Posterior vena cava (tissue), 2 donors: Measurements from ENCODE around the gene SNX19. TPM values are rescaled to one million over a fixed set of nuclear protein-coding genes. Genes with fewer than 3 reads are reported as not detected.
"Not testable (repeated sequence)": the region's sequence is repeated elsewhere in the genome, so short reads cannot be mapped to it uniquely, and the experiment has no call there.

ENCODE experiments used
- DNase-seq: peaks from one replicate; pipeline ENCODE4 v3.0.0-alpha.2; 2020; ENCODE audit warnings: low spot score
- intact Hi-C, 2 donors: fragments of 100-400 bp; cut with DNase I; formaldehyde crosslinking; loops; one replicate each; pipeline versions ENCODE4 v1.14.1 to v1.14.2; 2022 to 2023
- long read RNA-seq, 2 donors: library from polyadenylated mRNA; unstranded; transcript quantifications; one replicate each; pipeline ENCODE4 v2.0.0, GENCODE V29; 2020 to 2021
- total RNA-seq, 2 donors: library from RNA; stranded (reverse); fragmentation: NEBNext Ultra II Directional; extraction: Animal tissue kit (Norgen Biotek cat#: 25700); gene quantifications; one replicate each; pipeline ENCODE4 v1.2.1, GENCODE V29; 2021
- donor health status: DM: yes; HTN: yes; CAD: no.
- donor health status: DM: yes; HTN: yes; CAD: no.

The SNX19 gene
- total RNA-seq, result 10 to 100 TPM; 43.9 to 62.1 TPM
- long read RNA-seq, donor 1, full-length matches to known transcripts, result 3 of 18 reads
- long read RNA-seq, donor 1, partial matches to known transcripts, result 7 of 18 reads
- long read RNA-seq, donor 1, other reads (novel, unspliced or antisense), result 8 of 18 reads
- long read RNA-seq, donor 2, partial matches to known transcripts, result 1 of 14 reads
- long read RNA-seq, donor 2, other reads (novel, unspliced or antisense), result 11 of 14 reads

GRCh38 chr11:130916238-130916855 lies at the start of gene SNX19:
Gene SNX19, minus strand, starts transcription at chr11:130916479. Its CDS starts 540 bp downstream, at chr11:130915939.
- intact Hi-C loops, result no loop called here
- DNase-seq, result peak; percentile 98

DNA sequence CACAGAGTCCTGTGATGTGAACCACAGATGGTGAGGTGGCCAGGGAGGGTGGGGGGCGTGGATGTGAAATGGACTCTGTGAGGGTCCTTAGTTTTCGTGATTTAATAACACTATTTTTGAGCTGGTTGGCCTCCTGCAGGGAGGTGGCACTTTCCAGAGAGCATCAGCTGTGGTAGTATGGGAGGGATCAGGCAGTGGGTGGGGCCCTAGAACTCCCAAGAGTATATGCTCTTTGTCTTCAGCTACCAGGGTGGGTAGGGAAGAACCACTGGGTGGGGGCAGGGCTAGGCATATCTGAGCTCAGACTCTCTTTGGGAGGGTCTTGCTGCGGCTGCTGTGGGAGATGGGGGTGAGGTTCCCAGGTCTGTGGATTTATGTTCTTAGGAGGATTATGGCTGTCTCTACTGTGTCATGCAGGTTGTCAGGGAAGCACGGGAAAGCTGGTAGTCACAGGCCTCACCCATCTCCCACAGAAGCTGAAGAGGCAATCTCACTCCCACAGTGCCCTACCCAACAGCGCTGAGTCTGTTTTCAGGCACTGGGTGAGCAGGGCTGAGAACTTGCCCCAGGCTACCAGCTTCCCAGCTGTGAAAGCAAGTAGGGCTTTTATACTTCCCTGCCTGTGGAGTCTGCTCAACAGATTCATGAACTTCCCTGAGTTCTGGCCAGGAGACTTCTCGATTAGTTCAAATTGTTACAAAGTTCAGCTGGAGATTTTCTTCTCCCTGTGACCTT lies 47.9 kb upstream of the SNX19 start:
- no peak for DNase-seq
- intact Hi-C loops, result no loop called here

- intact Hi-C loops, result loop anchor here in 1 of 2 donors (5.0 kb wide), 1 partner anchor 674 kb away; no protein-coding TSS in a partner anchor
- no peak for DNase-seq
These were observed 31.6 kb upstream of the SNX19 start for GRCh38 chr11:130947889-130948288.

DNA sequence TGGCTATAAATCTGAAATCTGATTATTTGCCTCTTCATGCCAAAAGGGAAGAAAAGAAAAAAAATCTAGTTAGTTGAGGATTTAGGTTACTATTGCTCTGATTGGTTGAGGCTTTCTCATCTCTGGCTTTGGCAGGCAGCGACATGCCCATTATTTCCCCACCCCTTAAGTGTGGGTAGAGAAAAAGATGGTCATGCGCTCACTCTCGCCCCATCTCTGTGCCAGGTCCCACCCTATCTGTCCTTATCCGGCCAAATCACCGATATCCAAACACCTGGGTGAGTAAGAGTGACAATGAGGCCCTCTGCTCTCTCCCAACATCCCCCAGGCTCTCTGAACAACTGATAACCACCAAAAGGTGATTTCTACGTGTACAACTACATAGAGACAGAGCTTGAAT lies 31.2 kb upstream of the SNX19 start:
- no peak for DNase-seq
- intact Hi-C loops, result loop anchor here in 1 of 2 donors (5.0 kb wide), 1 partner anchor 675 kb away; no protein-coding TSS in a partner anchor

DNA sequence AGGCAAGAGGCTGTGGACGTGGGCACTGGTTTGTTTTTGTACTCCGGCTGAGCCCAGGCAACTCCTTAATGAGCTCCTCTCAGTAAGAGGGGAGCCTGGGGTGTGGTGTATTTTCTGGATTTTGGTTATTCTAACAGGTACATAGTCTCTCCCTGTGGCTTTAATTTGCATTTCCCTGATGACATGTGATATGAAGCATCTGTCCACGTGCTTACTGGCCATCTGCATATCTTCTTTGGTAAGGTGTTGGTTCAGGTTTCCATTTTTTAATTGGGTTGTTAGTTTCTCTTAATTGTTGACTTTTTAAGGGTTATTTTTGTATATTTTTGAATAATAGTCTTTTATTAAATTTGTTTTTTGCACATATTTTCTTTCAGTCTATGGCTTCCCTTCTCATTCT lies 30.8 kb upstream of the SNX19 start:
- DNase-seq, result no peak
- intact Hi-C loops, result loop anchor here in 1 of 2 donors (5.0 kb wide), 1 partner anchor 675 kb away; no protein-coding TSS in a partner anchor

- DNase-seq, result peak; percentile 91
- intact Hi-C loops, result loop anchor here in 1 of 2 donors (5.0 kb wide), 1 partner anchor 676 kb away; no protein-coding TSS in a partner anchor
These were observed 29.6 kb upstream of the SNX19 start for GRCh38 chr11:130945896-130946295.

DNA sequence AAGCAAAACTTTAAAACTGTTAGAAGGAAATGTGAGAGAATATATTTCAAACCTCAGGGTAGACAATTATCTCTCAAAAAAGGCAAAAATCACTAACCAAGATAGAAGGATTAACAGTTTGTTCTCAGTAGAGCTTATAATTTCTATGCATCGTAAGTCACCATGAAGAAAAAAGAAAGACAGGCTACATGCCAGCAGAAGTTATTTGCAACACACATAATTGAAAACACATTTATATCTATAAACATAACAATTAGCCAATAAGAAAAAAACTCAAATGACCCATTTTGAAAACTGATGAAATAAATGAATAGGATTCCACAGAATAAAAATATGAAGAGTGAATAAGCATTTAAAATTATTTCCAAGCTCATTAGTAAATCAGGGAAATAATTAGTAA lies 24.4 kb upstream of the SNX19 start:
- no peak for DNase-seq
- intact Hi-C loops, result no loop called here

GRCh38 chr11:130937051-130937450 lies 20.8 kb upstream of the SNX19 start:
- intact Hi-C loops, result no loop called here
- no peak for DNase-seq

DNA sequence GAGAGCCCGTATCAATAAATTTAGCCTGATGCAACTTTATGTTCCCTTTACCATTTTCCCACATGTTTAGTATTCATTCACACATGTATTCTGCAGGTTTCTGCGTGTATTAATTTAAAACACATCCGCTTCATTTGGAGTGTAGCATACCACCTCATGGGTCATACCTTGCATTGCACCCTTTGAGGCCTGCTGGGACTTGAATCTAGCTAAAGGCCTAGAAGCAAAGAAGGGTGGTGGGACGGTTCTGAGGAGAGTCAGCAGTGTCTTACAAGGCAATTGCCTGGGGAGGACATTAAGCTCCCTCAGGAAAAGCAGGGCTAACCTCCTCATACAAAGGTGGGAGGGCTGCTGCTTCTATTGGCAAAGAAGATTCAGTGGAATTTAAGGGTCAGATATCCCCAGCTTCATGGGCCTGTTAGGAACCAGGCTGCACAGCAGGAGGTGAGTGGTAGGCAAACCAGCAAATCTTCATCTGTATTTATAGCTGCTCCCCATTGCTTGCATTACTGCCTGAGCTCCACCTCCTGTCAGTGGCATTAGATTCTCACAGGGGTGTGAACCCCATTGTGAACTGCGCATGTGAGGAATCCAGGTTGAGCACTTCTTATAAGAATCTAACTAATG lies 15.9 kb upstream of the SNX19 start:
- intact Hi-C loops, result no loop called here
- DNase-seq, result no peak

DNA sequence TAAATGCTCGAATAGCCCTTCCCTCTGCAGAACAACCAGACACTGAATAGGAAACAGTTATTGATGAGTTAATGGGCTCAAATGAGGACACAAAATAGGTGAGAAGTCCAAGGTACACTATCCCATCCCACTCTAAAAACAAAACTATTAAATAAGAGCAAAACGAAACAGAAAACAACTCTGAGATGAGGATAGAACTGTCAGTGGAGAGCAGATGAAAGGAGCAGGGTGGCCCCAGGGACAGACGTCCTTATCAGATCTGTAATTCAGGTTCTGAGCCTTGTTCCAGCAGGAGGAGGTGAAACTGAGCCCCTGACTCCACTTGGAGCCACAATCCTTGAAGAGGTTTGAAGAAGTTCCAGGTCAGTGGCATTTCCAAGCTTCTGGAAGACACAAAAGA lies 8.5 kb upstream of the SNX19 start:
- intact Hi-C loops, result no loop called here
- DNase-seq, result no peak

DNA sequence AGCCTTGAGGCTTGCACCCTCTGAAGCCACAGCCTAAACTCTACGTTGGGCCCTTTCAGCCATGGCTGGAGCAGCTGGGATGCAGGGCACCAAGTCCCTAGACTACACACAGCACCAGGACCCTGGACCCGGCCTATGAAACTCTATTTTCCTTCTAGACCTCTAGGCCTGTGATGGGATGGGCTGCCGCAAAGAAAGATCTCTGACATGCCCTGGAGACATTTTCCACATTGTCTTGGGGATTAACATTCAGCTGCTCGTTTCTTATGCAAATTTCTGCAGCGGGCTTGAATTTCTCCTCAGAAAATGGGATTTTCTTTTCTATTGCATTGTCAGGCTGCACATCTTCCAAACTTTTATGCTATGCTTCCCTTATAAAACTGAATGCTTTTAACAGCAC lies 4.3 kb upstream of the SNX19 start:
- DNase-seq, intact Hi-C loops: not testable (repeated sequence)

DNA sequence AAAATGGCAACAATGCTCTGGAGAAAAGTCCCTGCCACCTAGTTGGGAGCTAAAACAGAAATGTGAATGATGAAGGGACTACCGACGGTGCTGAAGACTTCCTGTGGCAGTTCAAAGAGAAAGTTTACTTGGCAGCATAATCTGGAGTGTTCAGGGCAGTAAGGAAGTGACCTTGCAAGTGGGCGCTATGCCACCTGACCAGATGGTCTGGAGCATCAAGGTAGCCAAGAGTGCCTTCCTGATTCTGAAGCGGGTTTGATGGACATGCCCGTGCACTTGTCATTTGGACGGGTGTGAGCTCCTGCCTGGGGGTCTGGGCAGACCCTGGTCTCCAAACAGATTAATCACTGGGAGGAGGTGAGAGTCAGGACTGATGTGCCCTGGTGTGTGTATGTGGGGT lies 1.8 kb upstream of the SNX19 start:
- intact Hi-C loops, result no loop called here
- no peak for DNase-seq

- DNase-seq, result no peak
- intact Hi-C loops, result no loop called here
These were observed 631 bp upstream of the SNX19 start for GRCh38 chr11:130916910-130917309.

DNA sequence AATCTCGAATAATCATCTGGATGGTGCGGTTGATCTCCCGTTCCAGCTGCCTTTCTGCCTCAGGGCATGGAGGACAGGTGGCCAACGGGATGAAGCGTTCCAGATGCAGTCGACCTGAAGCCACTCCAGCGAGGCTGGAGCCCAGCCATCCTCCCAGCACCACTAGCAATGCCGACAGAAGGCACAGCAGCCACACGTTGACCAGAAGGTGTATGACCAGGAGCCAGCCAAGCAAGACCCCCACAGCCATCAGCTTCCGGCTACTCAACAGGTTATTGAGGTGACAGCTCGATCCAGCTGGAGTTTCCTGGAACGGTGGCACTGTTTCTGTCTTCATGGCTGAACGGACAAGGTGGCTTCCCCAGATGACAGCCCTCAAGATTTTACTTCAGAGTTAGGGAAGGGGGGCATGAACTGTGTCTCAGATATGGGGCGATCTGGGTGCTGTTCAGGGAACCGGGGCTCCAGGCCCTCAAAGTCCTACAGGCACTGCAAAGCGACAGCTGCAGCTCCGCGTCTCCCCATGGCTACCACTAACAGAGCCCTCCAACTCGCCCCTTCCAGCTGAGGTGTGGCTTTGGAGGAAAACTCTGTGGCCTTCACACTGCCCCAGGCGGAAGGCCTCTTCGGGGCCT lies 559 bp downstream of the SNX19 start:
- no peak for DNase-seq
- intact Hi-C loops, result no loop called here

- intact Hi-C loops, result no loop called here
- DNase-seq, result no peak
These were observed 3.0 kb downstream of the SNX19 start for GRCh38 chr11:130913268-130913667.

DNA sequence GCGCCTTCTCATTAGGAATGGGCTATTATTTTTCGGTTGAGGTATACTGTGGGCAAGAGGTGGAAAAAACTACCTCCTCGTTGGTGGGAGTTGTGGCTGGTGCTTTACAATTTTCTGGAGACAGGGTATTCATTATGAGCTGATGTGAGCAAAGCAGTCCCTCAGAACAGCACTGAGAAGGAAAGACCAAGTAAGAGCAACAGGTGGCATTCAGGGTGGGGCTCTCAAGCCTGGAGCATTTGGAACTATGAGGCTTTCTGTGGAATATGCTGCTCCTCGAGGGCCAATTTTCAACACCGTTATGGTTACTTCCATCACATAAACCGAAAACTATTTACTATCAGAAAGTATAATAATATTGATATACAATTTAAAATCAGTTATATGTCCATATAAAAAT lies 3.7 kb downstream of the SNX19 start:
- no peak for DNase-seq
- intact Hi-C loops, result no loop called here

DNA sequence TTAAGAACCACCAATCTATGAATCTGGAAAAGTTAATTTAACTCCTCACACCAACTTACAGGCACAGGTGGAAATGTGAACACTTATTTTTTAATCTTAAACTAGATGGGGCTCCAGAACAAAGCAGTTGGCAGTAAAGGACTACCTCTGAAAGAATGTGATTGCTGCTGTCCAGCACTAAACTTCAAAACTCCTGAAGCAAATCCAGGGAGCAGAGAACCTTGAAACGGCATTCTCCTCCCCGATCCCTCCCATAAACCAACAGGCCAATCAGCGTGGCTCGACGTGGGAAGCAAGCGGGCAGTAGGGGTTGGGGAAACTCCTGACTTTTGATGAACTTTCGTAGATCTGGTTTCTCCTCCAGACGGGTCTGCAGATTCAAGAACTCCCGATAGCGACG lies 5.0 kb downstream of the SNX19 start:
- no peak for DNase-seq
- intact Hi-C loops, result no loop called here

DNA sequence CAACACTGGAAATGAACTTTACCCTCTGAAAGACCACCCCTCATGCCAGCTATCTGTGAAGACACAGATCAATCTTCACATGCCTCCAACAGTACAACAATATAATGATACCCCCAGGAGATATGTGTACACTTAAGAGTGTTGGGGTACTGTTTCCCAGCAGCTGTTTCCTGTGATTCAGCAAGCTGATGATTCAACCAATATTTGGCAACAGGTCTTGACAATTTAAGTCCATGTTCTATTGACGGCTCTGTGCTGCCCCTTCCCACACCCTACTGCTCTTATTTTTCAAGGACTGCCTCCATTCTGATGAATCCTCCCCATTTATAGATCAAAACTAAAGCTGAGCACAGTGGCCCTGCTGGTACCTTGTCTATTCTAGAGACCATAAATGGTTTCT lies 6.6 kb downstream of the SNX19 start:
- intact Hi-C loops, result no loop called here
- DNase-seq, result no peak

DNA sequence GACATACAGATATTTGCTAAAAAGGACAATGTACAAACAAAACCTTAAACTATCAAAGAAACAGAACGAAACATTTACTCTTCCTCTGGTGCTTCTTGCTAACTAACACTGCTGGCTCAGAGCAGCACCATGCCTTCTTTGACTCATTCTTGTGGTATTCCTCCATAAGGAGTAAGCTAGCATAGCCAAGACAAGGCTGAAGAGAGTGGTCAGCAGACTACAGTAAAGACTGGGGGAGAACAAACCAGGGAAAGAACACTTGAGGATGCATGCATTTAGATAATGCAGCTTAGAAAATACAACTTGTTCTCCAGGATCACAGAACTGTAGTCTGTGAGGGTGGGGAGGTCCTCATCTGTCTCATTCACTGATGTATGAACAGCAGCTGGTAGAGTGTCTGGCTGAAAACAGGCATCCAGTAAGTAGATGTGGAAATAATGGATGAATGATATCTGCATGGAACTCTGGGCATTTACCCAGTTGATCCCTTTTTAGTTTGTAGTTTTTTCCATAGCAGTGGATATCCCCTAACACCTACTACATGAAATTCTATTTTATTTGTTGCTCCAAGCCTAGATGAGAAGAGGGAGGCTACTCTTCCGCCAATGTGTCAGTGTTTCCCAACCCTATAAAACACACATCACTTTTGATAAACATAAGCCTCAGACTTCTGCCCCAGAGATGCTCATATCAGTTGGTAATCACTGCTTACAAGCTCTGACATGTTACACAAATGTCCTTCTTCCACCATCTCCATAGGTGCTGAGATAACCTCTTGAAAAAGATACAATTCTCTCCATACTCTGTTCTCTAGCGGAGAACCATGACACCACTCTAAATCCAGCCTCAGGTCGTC lies 7.3 kb downstream of the SNX19 start:
- intact Hi-C loops, result no loop called here
- DNase-seq, result no peak
